Measurements from ENCODE around the gene OSBPL3. TPM values are rescaled to one million over a fixed set of nuclear protein-coding genes. Genes with fewer than 3 reads are reported as not detected.

The OSBPL3 gene
- total and polyA plus RNA-seq, 2 donors (not counting 3 experiments of a cell fraction or from before 2014, with no cell fraction given) = 7.5 to 27.1 TPM

DNA sequence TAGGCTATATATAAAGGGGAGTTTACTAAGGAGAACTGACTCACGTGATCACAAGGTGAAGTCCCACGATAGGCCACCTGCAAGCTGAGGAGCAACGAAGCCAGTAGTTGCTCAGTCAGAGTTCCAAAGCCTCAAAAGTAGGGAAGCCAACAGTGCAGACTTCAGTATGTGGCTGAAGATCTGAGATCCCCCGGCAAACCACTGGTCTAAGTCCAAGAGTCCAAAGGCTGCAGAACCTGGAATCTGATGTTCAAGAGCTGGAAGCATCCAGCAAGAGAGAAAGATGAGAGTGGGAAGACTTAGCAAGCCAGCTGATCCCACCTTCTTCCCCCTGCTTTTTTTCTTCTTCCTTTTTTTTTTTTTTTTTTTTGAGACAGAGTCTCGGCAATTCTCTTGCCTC, 195.7 kb downstream of the OSBPL3 start:
- FAIRE-seq = no peak
- intact Hi-C loops (cut with micrococcal nuclease) (no loop called here), dilution Hi-C loops (cut with MboI; ENCODE audit: extremely low pct_ligation_motif_present, low sequenced_read_pairs) (no loop called here)
- Histone ChIP-seq H3K36me3 (ENCODE audit: control insufficient read depth in 2 of 2, extremely low read depth in 1 of 2, insufficient read depth in 2 of 2, low read length in 2 of 2) (no peaks in the 10 kb centered on the region), H2AFZ (ENCODE audit: low read depth, low read length) (no peak overlapping the region), H3K9ac (replicated peaks; ENCODE audit: extremely low read depth, insufficient read depth, low read length) (no peak overlapping the region), H3K9me1 (replicated peaks; ENCODE audit: control insufficient read depth, extremely low read depth, insufficient read depth, low read length) (no peaks in the 10 kb centered on the region), H3K4me3 (replicated peaks in 1 of 3; ENCODE audit: insufficient read depth in 1 of 3, low read depth in 1 of 3, low read length in 3 of 3) (no peak overlapping the region), H3K9me3 (replicated peaks; ENCODE audit: control insufficient read depth, insufficient read depth, low read length) (no peaks in the 10 kb centered on the region), H3K79me2 (ENCODE audit: control insufficient read depth, insufficient read depth, low read length) (no peaks in the 10 kb centered on the region), H3K4me2 (ENCODE audit: insufficient read depth, low read length) (no peak overlapping the region), H3K4me1 (ENCODE audit: control insufficient read depth, extremely low read depth, insufficient read depth, low read length) (peaks cover 7% of the 10 kb centered on the region), H3K27ac (ENCODE audit: insufficient read depth, low read depth, low read length) (no peak overlapping the region), H4K20me1 (replicated peaks; ENCODE audit: control insufficient read depth, extremely low read depth, insufficient read depth, low read length) (no peaks in the 10 kb centered on the region), H3K27me3 (ENCODE audit: control insufficient read depth in 2 of 2, insufficient read depth in 2 of 2, low read length in 2 of 2) (no peaks in the 10 kb centered on the region)
- ChIA-PET POLR2A (no interaction called here), CTCF (interaction anchor here (0.9 kb wide), 1 partner anchor 28 kb away, joined by 5 read pairs; no protein-coding TSS in a partner anchor)
- BruUV-seq (replicated peaks) = no TSS peak
- DNase-seq (ENCODE audit: low read depth, low spot score) = no peak
- no peak for TF ChIP-seq GATA2 (IDR thresholded peaks at IDR 0.05; ENCODE audit: insufficient read depth, insufficient read length, low read depth, low read length)
- TF ChIP-seq POLR2AphosphoS5 (IDR thresholded peaks at IDR 0.05; ENCODE audit: insufficient read depth, low read depth, low read length) = no peak
- no peak for TF ChIP-seq FOS (IDR thresholded peaks at IDR 0.05; ENCODE audit: borderline replicate concordance, insufficient read depth, low read length)
- no peak for TF ChIP-seq JUN (IDR thresholded peaks at IDR 0.05; ENCODE audit: borderline replicate concordance, insufficient read depth, insufficient read length, low read depth)
- no peak for TF ChIP-seq EZH2 (IDR thresholded peaks at IDR 0.05; ENCODE audit: borderline replicate concordance, low read depth, low read length, severe bottlenecking)
- TF ChIP-seq, protein P1, sequence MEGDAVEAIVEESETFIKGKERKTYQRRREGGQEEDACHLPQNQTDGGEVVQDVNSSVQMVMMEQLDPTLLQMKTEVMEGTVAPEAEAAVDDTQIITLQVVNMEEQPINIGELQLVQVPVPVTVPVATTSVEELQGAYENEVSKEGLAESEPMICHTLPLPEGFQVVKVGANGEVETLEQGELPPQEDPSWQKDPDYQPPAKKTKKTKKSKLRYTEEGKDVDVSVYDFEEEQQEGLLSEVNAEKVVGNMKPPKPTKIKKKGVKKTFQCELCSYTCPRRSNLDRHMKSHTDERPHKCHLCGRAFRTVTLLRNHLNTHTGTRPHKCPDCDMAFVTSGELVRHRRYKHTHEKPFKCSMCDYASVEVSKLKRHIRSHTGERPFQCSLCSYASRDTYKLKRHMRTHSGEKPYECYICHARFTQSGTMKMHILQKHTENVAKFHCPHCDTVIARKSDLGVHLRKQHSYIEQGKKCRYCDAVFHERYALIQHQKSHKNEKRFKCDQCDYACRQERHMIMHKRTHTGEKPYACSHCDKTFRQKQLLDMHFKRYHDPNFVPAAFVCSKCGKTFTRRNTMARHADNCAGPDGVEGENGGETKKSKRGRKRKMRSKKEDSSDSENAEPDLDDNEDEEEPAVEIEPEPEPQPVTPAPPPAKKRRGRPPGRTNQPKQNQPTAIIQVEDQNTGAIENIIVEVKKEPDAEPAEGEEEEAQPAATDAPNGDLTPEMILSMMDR (IDR thresholded peaks at IDR 0.05; ENCODE audit: extremely low read depth in 1 of 2, insufficient read depth in 1 of 2, low read depth in 1 of 2, low read length in 2 of 2) = no peak
- TF ChIP-seq MYC (IDR thresholded peaks at IDR 0.05; ENCODE audit: low read depth, low read length) = no peak
- TF ChIP-seq, protein P2, sequence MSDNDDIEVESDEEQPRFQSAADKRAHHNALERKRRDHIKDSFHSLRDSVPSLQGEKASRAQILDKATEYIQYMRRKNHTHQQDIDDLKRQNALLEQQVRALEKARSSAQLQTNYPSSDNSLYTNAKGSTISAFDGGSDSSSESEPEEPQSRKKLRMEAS (IDR thresholded peaks at IDR 0.05; ENCODE audit: insufficient read depth, insufficient read length) = no peak
- no peak for TF ChIP-seq POLR2A (IDR thresholded peaks at IDR 0.05; ENCODE audit: low read depth, low read length)

Measured in endothelial cell of umbilical vein (primary cell).